T47D (cell line): ENCODE data around the gene IPP.
A peak's percentile ranks its signal among the peaks of the same experiment; 100 is the strongest.
"Not testable (repeated sequence)": the region's sequence is repeated elsewhere in the genome, so short reads cannot be mapped to it uniquely, and the experiment has no call there.

Source experiments
- DNase-seq, 2 experiments: peaks; one replicate each; pipeline versions ENCODE4 v3.0.0 to v3.0.0-alpha.2; 2011 to 2012; ENCODE audit warnings: low read depth in 1 of 2, low spot score in 1 of 2
- JUND ChIP-seq: IDR thresholded peaks from 2 replicates; pipeline ENCODE4 v1.6.1; 2012; ENCODE audit warnings: low read depth
- in situ Hi-C: cut with HindIII; loops from 2 replicates; pipeline ENCODE4 v1.10.0; 2016; ENCODE audit warnings: low sequenced_read_pairs, low pct_unique_long_range_greater_than_20kb

IPP gene

GRCh38 chr1:45765999-45766792 is 15.7 kb upstream of the IPP start:
- in situ Hi-C loops, result no loop called here
- no peak for TF ChIP-seq JUND
- DNase-seq, result no peak

DNA sequence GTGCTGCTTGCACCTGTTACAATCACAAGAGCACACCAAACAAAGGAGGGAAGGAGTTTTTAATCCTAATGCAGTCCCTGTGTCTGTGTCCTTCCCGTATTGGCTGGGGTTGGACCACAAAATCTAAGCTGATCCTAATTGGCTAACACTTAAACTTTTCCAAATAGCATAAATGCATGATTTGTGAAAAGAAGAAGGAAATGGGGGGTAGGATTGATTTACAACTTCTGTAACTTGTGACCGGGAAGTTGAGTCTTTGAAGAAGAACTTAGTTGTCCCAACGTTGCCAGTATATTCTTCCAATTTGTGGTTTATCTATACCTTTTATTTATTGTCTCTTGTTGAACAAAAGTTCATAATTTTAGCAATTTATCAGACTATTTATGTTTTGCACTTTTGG is 11.8 kb upstream of the IPP start:
- in situ Hi-C loops, result no loop called here
- no peak for TF ChIP-seq JUND
- DNase-seq, result no peak

DNA sequence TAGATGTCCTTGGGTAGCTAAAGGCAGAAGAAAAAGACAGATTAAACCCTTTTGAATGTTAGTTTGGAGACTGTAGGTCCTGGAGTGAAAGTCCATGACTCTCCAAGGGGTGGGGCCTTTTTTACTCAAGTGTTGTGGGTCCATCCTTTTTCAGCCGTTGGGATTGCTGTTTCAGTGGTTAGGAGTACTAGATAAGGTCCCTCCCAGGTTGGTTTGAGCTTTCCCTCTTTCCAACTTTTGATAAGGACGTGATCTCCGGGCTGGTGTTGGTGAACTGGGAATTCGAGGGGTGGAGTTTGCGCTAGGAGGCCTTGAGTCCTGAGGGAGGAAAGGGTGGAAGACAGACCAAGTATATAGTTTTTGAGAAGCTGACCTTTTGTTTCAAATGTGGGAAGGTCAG is 5.2 kb upstream of the IPP start:
- DNase-seq, result no peak
- no peak for TF ChIP-seq JUND
- in situ Hi-C loops, result no loop called here

GRCh38 chr1:45753248-45754037 is 3.0 kb upstream of the IPP start:
- DNase-seq, result no peak
- in situ Hi-C loops, result no loop called here
- no peak for TF ChIP-seq JUND

GRCh38 chr1:45752441-45753052 is 2.1 kb upstream of the IPP start:
- no peak for DNase-seq
- in situ Hi-C loops, result no loop called here
- no peak for TF ChIP-seq JUND

DNA sequence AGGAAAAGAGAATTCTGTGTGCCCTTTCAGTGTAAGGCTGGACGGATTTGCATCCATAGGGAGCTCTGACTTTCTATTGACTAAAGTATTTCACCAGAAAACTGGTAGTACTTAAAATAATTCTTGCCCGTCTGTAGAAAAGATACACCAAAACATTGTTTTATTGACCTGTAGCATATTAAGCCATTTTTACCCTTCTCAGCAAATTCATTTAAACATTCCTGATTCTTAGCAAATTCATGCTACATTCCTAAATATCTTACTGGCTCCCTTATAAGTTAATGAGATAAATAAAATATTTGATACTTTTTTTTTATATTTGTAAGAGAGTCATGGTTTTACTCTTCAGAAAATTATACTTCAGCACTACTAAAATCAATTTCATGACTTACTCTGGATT is 1.6 kb upstream of the IPP start:
- in situ Hi-C loops, result no loop called here
- no peak for DNase-seq
- TF ChIP-seq JUND, result no peak

- DNase-seq, in situ Hi-C loops: not testable (repeated sequence)
Measured at GRCh38 chr1:45751039-45751838, 786 bp upstream of the IPP start.

DNA sequence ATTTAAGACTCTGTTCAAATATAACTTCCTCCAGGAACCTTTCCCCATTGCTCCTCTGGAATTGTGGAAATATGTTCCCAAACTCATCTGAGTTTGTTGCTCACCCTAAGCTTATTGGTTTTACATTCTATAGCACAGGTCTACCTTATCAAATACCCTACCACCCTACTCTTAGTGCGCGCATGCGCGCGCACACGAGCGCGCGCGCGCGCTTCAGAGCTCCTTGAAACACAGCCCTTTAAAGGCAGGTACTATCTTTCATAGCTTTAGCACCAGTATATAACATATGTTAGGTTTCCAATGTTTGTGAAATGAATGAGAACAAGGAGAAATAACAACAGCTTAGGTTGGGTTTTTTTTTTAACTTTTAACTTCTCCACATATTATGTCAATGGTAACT is 3.5 kb downstream of the IPP start:
- TF ChIP-seq JUND, result no peak
- no peak for DNase-seq
- in situ Hi-C loops, result no loop called here

GRCh38 chr1:45739641-45740156 is 10.8 kb downstream of the IPP start:
- in situ Hi-C loops, result not testable (repeated sequence)

DNA sequence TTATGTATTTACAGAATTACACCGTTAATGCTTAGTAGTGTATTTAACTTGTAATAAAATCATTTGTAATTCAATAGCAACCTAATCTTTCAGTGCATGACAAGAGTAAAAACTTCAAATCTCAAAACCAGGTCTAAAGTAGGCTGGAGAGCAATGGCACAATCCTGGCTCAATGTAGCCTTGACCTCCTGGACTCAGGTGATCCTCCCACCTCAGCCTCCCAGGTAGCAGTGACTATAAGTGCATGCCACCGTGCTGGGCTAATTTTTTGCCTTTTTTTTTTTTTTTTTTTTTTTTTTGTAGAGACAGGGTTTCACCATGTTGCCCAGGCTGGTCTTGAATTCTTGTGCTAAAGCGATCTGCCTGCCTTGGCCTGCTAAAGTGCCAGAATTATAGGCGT is 11.3 kb downstream of the IPP start:
- in situ Hi-C loops, result no loop called here
- DNase-seq, result no peak
- no peak for TF ChIP-seq JUND

More at GRCh38 chr1:45739641-45740156, 10.8 kb downstream of the IPP start:
- DNase-seq, result not testable (repeated sequence)

DNA sequence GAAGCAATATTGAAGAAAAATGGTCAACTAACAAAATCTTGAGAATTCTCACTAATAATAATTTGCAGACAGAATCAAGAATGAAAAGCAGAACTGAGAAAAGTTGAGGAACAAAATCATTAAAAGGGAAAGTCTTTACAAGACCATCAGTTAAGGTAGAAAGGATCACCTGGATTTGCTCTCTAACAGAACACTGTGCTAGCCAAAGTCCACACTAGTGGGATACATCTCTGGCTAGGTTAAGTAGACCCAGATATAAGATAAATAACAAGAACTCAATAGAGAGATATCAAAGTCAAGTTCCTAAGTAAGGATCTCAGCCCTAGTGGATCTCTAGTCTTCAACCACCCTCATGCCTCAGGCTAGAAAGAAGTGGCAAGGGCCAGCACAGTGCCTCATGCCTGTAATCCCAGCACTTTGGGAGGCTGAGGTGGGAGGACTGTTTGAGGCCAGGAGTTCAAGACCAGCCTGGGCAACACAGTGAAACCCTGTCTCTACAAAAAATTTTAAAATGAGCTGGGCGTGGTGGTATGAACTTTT is 19.6 kb downstream of the IPP start:
- DNase-seq, result no peak
- no peak for TF ChIP-seq JUND
- in situ Hi-C loops, result no loop called here

- DNase-seq, result peak in 1 of 2 experiments; percentile 36
- in situ Hi-C loops, result no loop called here
- TF ChIP-seq JUND, result no peak
Measured at GRCh38 chr1:45730075-45730779, 20.2 kb downstream of the IPP start.

- in situ Hi-C loops, DNase-seq: not testable (repeated sequence)
Measured at GRCh38 chr1:45726007-45726406, 24.4 kb downstream of the IPP start.
